HG02852 (cell line): ENCODE measurements around the gene OPRM1.
"Not testable (repeated sequence)": the region's sequence is repeated elsewhere in the genome, so short reads cannot be mapped to it uniquely, and the experiment has no call there.

Experiments used
- ATAC-seq: cut with Tn5 transposase; IDR thresholded peaks from one replicate; pipeline ENCODE4 v1.9.1; 2021; ENCODE audit warnings: mild to moderate bottlenecking, moderate library complexity; ENCODE audit not compliant: unreplicated experiment

Gene OPRM1

DNA sequence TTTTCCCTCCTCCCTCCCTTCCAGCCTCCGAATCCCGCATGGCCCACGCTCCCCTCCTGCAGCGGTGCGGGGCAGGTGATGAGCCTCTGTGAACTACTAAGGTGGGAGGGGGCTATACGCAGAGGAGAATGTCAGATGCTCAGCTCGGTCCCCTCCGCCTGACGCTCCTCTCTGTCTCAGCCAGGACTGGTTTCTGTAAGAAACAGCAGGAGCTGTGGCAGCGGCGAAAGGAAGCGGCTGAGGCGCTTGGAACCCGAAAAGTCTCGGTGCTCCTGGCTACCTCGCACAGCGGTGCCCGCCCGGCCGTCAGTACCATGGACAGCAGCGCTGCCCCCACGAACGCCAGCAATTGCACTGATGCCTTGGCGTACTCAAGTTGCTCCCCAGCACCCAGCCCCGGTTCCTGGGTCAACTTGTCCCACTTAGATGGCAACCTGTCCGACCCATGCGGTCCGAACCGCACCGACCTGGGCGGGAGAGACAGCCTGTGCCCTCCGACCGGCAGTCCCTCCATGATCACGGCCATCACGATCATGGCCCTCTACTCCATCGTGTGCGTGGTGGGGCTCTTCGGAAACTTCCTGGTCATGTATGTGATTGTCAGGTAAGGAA lies at the start of gene OPRM1:
Gene OPRM1 (plus strand): TSS at position 10 of the 612 bp plus-strand sequence. CDS start 305 bp downstream, at position 315.
- ATAC-seq = no peak

DNA sequence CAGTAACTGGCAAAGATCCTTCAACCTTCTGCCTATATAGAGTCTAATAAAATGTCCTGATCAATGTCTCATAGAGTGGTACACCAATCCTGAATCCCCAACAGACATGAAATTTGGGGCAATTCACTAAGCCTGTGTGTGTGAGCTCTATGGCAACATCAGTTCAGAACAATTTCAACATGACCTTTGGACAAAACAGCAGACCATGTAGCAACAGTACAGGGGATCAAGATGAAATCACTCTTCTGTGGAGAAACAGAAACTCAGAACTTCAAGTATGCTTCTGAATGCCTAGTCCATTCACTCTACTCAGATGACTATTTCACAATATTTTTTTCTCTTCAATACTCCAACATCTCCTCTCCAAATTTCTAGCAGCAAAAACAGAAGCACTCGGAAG lies 49.1 kb upstream of the OPRM1 start:
- no peak for ATAC-seq

DNA sequence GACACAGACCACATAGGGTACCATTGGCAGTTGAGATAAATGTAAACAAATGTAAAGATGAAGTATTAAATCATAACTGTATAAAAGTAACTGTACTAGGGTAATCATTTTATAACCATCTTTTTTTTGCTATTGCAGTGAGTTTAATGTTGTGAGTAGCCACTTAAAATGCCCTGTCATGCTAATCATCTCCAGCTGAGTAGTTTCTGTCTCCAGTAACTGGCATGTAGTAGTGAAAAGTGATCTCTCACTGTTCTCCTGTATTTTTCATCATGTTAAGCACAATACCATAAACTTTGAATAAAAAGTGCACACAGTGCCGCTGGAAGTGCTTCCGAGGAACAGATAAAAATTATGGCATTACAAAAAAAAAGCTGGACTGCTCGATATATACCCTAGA lies 45.0 kb upstream of the OPRM1 start:
- ATAC-seq = no peak

GRCh38 chr6:153994811-153995210 lies 44.2 kb upstream of the OPRM1 start:
- ATAC-seq = no peak

DNA sequence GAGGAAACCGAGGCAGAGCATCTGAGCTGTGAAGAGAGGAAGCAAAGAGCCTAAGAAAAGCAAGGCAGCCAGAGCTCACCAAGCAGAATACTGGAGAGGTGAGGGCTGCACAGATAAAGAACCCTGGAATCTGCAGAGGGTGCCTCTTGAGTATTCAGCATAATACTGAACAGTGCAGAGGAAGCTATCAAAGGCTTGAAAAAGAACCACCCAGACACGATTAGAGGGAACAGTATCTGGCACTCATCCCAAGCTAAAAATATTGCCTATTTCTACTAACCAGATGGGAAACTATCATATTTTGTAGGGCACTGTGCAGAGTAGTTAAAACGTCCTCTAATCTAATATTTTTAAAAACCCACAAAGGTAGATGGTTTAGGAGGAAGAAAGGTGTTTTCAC lies 41.8 kb upstream of the OPRM1 start:
- ATAC-seq = no peak

GRCh38 chr6:154001494-154002285 lies 37.4 kb upstream of the OPRM1 start:
- ATAC-seq = no peak

DNA sequence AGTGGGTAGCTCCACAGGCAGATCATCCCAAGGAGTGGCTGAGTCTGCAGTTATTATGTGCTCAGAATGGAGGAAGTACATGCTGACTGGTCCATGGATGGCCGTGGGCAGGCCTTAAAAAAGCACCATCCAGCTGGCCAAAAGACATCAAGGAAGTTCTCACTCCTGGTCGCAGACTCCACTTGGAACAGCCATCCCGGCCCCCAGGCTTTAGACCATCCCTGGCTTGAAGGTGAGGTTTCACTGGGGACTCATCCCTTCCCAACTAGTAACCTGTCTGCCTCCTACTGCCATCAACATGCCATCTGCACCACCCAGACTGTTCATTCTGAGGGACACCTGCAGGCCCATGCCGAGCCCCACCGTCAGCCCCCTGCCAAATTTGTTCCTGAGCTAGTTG lies 36.1 kb upstream of the OPRM1 start:
- ATAC-seq = no peak

DNA sequence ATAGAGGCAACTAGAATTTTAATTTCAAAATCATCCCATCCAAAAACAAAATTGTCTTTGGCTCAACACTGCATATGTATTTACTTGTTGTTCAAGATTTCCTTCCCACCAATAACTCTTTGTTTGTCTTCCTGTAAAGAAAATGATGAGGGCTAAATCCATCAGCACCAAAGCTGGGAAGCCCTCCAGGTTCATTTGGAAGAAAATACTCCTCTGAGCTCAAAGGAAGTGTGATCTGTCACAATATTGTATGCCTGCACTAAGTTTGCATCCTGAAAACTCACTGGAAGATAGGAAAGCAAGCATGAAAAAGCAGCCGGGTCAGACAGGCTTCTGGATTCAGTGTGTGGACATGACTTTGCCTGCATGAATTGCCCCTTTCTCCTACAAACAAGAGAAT lies 28.7 kb upstream of the OPRM1 start:
- ATAC-seq = no peak

DNA sequence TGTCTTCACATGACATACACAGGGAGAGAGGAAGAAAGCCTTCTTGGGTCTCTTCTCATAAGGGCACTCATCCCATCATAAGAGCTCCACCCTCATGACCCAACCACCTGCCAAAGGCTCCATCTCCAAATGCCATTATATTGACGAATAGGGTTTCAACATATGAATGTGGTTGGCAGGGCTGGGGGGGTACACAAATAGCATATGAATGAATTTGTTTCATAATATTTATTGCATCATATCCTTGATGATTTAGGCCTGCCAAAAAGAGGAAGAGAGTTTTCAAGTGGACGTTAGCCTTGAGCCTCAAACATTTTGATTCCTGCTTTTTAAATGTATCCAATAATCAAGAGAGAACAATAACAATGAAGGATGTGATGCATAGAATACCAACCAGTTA lies 26.2 kb upstream of the OPRM1 start:
- ATAC-seq = no peak

- no peak for ATAC-seq
Measured at GRCh38 chr6:154017786-154018185, 21.3 kb upstream of the OPRM1 start.

DNA sequence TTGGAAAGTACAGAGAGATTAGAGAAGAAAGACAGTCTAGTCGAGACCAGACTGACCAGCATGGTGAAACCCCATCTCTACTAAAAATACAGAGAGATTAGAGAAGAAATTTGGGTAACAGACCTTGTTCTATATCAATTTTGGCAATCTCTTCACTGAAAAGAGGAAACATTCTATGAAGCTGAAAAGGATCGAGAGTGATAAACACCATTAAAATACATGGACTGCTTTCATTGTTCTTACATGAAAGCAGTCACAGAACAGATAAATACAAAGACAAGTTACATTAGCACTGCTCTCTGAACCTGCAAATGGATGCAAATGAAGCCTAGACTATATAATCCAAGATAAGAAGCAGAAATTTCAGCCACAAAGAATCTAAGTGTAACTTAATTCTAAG lies 8.4 kb upstream of the OPRM1 start:
- no peak for ATAC-seq

DNA sequence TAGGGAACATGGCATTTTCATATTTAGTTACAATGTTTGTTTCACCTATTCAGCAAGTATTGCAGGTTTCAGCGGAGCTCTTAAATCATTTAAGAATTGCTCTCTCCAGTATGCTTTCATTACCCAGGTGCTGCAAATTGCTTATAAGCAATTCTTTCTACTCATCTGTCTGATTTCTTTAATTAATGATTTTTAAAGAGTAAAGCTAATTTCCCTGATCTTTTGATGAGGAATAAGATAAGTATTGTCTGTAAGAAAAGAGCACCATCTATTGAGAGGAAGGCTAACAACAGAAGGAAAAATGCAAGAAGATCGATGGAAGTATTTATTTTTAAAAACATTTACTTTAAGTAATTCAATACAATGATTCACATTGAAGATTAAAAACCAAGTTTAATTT lies 2.0 kb downstream of the OPRM1 start:
- no peak for ATAC-seq

- ATAC-seq = no peak
Measured at GRCh38 chr6:154053141-154053540, 14.1 kb downstream of the OPRM1 start.

DNA sequence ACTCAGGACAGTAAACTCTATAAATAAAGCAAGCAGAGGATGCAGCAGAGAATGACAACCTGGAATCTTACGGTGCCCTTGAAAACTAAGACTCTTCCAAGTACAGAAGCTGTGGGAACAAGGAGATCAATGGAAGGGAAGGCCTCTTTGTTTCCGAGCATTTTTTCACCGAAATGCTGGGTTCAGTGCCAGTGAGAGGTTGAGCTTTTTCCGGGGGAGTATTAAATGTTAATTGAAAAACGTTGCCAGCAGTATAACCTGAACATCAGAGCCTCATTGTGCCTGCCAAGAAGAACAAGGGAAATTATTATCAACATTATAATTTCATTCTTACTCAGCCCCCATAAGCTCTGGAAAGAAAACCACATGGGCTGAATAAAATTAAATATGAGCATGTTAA lies 17.5 kb downstream of the OPRM1 start:
- ATAC-seq = no peak

DNA sequence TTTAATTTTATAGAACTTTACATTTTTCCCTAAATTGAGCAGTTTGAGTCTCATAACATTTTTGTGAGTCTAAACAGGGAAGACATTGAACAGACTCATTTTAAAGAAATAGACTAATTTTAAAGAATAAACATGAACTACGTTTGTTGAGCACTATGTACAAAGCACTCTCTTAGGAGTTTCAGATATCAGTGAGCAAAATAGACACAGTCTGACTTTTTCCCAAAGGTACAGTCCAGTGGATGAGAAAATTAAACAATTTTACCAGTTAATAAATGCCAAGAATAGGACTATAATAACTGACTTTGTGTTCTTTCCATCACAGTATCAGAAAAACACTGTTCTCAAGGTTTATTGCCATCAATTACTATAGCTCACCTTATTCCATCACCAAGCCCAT lies 18.1 kb downstream of the OPRM1 start:
- no peak for ATAC-seq

DNA sequence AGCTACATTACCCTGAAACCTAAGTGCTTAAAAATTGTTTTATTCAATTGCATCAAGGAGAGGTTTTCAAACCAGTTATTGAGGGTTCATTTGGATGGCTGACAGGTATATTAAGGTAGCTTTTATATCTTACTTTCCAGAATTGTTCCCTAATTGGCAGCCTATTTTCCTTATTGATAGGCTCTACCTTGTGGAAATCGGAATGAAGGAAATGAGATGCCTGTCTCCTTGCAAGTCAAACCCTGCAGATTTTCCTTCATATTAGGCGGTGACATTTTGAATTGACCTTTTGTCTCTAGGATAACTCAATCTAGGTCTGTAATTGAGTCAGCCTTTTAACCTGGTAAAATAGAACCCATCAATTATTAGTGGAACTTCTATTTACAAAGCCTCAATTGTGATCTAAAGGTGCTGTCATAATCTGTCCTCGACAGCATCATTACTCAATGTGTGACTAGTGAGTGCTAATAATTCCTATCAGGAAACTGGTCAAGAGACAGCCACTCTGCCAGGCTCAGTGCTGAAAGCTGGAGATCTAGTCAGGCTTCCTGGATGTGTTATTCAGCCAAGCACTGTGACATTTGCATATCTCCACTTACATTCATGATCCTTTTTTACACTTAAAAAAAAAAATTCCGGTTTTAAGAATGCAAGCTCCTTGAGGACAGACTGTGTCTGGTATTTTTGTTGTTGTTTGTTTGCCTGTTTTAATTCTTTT lies 20.1 kb downstream of the OPRM1 start:
- ATAC-seq = no peak

DNA sequence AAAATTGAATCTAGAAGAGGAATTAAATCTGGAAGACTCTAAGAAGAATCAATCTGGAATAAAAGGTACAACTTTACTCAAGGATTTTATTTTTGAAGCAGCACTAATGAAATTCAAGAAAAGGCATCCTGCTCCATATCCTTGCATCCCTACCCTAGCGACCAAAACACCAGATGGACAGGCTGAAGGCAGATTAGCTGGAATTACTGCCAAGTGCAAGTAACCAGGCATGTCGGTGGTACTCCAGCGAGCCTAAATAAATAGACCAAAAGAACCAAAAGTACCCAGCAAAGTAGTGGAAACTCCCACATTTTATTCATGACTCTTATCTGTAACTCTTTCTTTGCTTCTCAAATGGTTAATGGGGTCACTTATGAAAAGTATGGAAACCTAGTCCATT lies 21.0 kb downstream of the OPRM1 start:
- no peak for ATAC-seq

DNA sequence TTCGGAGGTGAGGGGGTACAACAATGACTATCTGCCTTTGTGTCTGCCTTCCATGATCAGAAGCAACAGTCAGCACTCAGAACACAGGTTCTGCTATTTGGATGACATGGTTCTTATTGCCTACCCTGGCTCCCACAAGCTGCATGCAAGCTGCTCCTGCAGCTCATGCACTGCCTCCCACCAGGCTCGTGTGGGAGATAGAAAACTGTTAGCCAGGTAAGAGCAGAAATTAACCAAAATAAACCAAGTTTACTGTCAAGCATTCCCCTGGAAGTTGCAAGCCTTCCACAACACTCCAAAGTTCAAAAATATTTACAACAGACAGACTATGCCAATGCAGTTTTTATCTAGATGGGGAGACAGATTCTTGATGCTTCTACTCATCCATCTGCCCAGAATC lies 31.0 kb downstream of the OPRM1 start:
- ATAC-seq = no peak

DNA sequence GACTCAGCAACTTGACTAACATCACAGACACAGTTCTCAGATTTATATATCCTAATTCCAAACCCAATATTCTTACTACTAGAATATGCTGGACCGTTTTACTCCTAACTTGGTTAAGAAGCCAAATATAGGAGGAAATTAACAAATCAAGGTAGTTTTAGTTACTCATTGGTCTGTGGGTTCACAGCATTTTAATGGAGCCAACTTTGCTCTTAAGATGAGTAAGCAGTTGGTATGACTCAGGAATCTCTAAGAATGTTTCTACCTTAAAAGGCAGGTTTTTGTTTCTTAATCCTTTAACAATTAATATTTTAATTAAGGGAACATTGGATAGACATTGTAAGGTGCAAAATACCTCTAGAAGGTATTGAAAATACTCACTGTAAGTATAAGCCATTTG lies 31.6 kb downstream of the OPRM1 start:
- no peak for ATAC-seq

DNA sequence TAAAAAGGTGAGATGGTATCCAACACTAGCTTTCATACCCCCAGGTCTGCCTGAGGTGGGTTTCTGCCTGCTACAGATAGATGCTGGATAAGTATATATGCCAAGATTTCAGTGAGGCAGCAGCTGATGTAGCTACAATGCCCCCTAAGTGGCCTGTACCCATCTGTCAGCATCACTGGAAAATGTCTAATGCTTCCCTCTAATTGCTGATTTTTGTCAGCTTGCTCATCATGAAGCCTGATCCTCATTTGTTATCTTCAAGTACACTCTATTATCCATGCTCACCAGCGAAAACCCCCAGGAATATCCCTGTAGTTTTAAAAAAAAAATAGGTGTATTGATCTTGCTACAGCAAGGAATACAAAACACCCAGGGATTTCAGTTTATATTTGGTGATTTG lies 32.2 kb downstream of the OPRM1 start:
- ATAC-seq = no peak

- ATAC-seq = no peak
Measured at GRCh38 chr6:154071711-154072110, 32.7 kb downstream of the OPRM1 start.

- ATAC-seq = not testable (repeated sequence)
Measured at GRCh38 chr6:154078596-154078995, 39.6 kb downstream of the OPRM1 start.
